Tibial nerve (tissue), 4 donors: ENCODE data around the gene KDM4B.

ENCODE experiments used
- CTCF ChIP-seq, 5 experiments: fragments of 200-600 bp in 3 of 5; fragments of 450-650 bp in 2 of 5; sonication (generic) in 3 of 5; IDR thresholded peaks; one replicate each; pipeline ENCODE4 v1.5.1; 2016 to 2019; ENCODE audit warnings: antibody characterized with exemption in 5 of 5, mild to moderate bottlenecking in 3 of 5, moderate library complexity in 2 of 5
- EP300 ChIP-seq, 2 donors: sonication (generic); formaldehyde crosslinking; IDR thresholded peaks; one replicate each; pipeline ENCODE4 v1.6.1; 2017; ENCODE audit warnings: antibody characterized with exemption in 2 of 2, mild to moderate bottlenecking in 1 of 2
- POLR2A ChIP-seq, 2 donors: fragments of 450-650 bp; IDR thresholded peaks; one replicate each; pipeline ENCODE4 v1.6.1; 2017; ENCODE audit warnings: antibody characterized with exemption in 2 of 2, mild to moderate bottlenecking in 2 of 2, moderate library complexity in 2 of 2

- TF ChIP-seq CTCF (IDR thresholded peaks at IDR 0.05) (no peak), POLR2A (IDR thresholded peaks at IDR 0.05) (no peak), EP300 (IDR thresholded peaks at IDR 0.05) (no peak)
Measured at GRCh38 chr19:5191091-5191490, 222.2 kb downstream of the KDM4B start.
